KMS-11 (cell line): ENCODE results near the gene LSM3.

Source experiments
- H2AFZ ChIP-seq: fragments of 200-600 bp; sonication (generic); 2 replicates; pipeline ENCODE4 v1.6.1; 2016; ENCODE audit warnings: antibody characterized with exemption, mixed run types, low read depth
- H3K27ac ChIP-seq: fragments of 200-600 bp; sonication (generic); 2 replicates; pipeline ENCODE4 v1.6.1; 2016; ENCODE audit warnings: mild to moderate bottlenecking, mixed run types
- H3K27me3 ChIP-seq: fragments of 200-600 bp; sonication (generic); 2 replicates; pipeline ENCODE4 v1.6.1; 2017; ENCODE audit warnings: mild to moderate bottlenecking, low read depth, mixed run types, moderate library complexity; ENCODE audit not compliant: insufficient read depth
- H3K36me3 ChIP-seq: fragments of 200-600 bp; sonication (generic); 2 replicates; pipeline ENCODE4 v1.6.1; 2017; ENCODE audit warnings: mild to moderate bottlenecking, mixed run types; ENCODE audit not compliant: insufficient read depth
- H3K4me1 ChIP-seq: fragments of 200-600 bp; sonication (generic); 2 replicates; pipeline ENCODE4 v1.6.1; 2016; ENCODE audit warnings: mild to moderate bottlenecking, low read depth, mixed run types; ENCODE audit not compliant: poor library complexity, severe bottlenecking
- H3K4me2 ChIP-seq: fragments of 200-600 bp; sonication (generic); 2 replicates; pipeline ENCODE4 v1.7.0; 2016; ENCODE audit warnings: mild to moderate bottlenecking, mixed run types
- H3K4me3 ChIP-seq: fragments of 200-600 bp; sonication (generic); IDR thresholded peaks from 2 replicates; pipeline ENCODE4 v1.6.1; 2017; ENCODE audit warnings: low read depth, low read length, mixed read lengths; ENCODE audit not compliant: insufficient read depth
- H3K79me2 ChIP-seq: fragments of 200-600 bp; sonication (generic); 2 replicates; pipeline ENCODE4 v1.6.1; 2016; ENCODE audit warnings: low read depth, mixed run types; ENCODE audit not compliant: insufficient read depth
- H3K9ac ChIP-seq: fragments of 200-600 bp; sonication (generic); 2 replicates; pipeline ENCODE4 v1.6.1; 2016; ENCODE audit warnings: mild to moderate bottlenecking, mixed run types
- H4K20me1 ChIP-seq: fragments of 200-600 bp; sonication (generic); 2 replicates; pipeline ENCODE4 v1.6.1; 2016; ENCODE audit warnings: mild to moderate bottlenecking, mixed run types; ENCODE audit not compliant: insufficient read depth
- CTCF ChIP-seq: fragments of 200-600 bp; sonication (generic); conservative IDR thresholded peaks from 2 replicates; pipeline ENCODE4 v1.6.1; 2017; ENCODE audit warnings: low read depth, mild to moderate bottlenecking, antibody characterized with exemption, low read length, moderate library complexity, mixed read lengths

LSM3 gene

GRCh38 chr3:14178247-14179113 is at the start of gene LSM3, which contains the start of gene XPC:
Gene LSM3, plus strand, starts transcription at chr3:14178817. Its CDS starts 44 bp downstream, at chr3:14178861.
Gene XPC, minus strand, starts transcription at chr3:14178601. Its CDS starts 33 bp downstream, at chr3:14178568.
- Histone ChIP-seq H3K27ac (peak within 1 kb of the TSS; percentile 57), H3K9ac (peak within 1 kb of the TSS; percentile 76), H3K36me3 (no peaks in the 10 kb centered on the region), H3K79me2 (peaks cover 21% of the 10 kb centered on the region), H3K4me3 (no peak within 1 kb of the TSS), H3K27me3 (no peaks in the 10 kb centered on the region), H2AFZ (peak within 1 kb of the TSS; percentile 71), H3K4me2 (peak within 1 kb of the TSS; percentile 78), H4K20me1 (no peaks in the 10 kb centered on the region), H3K4me1 (peaks cover 47% of the 10 kb centered on the region)
- no peak for TF ChIP-seq CTCF

- no peaks in the 10 kb centered on the region for H4K20me1 ChIP-seq
- H2AFZ ChIP-seq = no peak overlapping the region
- H3K36me3 ChIP-seq = no peaks in the 10 kb centered on the region
- no peak overlapping the region for H3K4me2 ChIP-seq
- no peaks in the 10 kb centered on the region for H3K27me3 ChIP-seq
- H3K9ac ChIP-seq = no peak overlapping the region
- H3K79me2 ChIP-seq = peaks cover 36% of the 10 kb centered on the region
- TF ChIP-seq CTCF = no peak
- no peak overlapping the region for H3K4me3 ChIP-seq
- peaks cover 2% of the 10 kb centered on the region for H3K4me1 ChIP-seq
- no peak overlapping the region for H3K27ac ChIP-seq
These were observed 49.3 kb upstream of the LSM3 start for GRCh38 chr3:14129296-14129695.

GRCh38 chr3:14130230-14130629 is 48.4 kb upstream of the LSM3 start:
- Histone ChIP-seq H3K4me1 (peaks cover 2% of the 10 kb centered on the region), H3K4me2 (no peak overlapping the region), H3K79me2 (peaks cover 32% of the 10 kb centered on the region), H2AFZ (no peak overlapping the region), H3K36me3 (no peaks in the 10 kb centered on the region), H3K27me3 (no peaks in the 10 kb centered on the region), H3K9ac (no peak overlapping the region), H3K4me3 (no peak overlapping the region), H4K20me1 (no peaks in the 10 kb centered on the region), H3K27ac (no peak overlapping the region)
- no peak for TF ChIP-seq CTCF

- Histone ChIP-seq H2AFZ (no peak overlapping the region), H3K4me2 (no peak overlapping the region), H3K4me1 (peaks cover 2% of the 10 kb centered on the region), H3K27me3 (no peaks in the 10 kb centered on the region), H3K36me3 (no peaks in the 10 kb centered on the region), H3K79me2 (peaks cover 27% of the 10 kb centered on the region), H3K4me3 (no peak overlapping the region), H4K20me1 (no peaks in the 10 kb centered on the region), H3K9ac (no peak overlapping the region), H3K27ac (no peak overlapping the region)
- no peak for TF ChIP-seq CTCF
These were observed 47.9 kb upstream of the LSM3 start for GRCh38 chr3:14130707-14131106.
